H1 (cell line): Measurements from ENCODE around the gene CD164L2.

Experiments used
- CBX5 ChIP-seq: fragments of 300-800, 300-1000 bp; sonication (generic); IDR thresholded peaks from 2 replicates; pipeline ENCODE4 v1.7.1; 2016; ENCODE audit warnings: antibody characterized with exemption, low read length, low read depth
- FOSL1 ChIP-seq: IDR thresholded peaks from 2 replicates; pipeline ENCODE4 v1.6.1; 2011; ENCODE audit warnings: mild to moderate bottlenecking, low read depth, low read length, moderate library complexity; ENCODE audit not compliant: insufficient read depth
- KDM1A ChIP-seq: fragments of 200-600, 300-600 bp; sonication (generic); IDR thresholded peaks from 2 replicates; pipeline ENCODE4 v1.7.1; 2016; ENCODE audit warnings: mild to moderate bottlenecking, low read length, borderline replicate concordance
- NRF1 ChIP-seq: IDR thresholded peaks from 2 replicates; pipeline ENCODE4 v1.6.1; 2011; ENCODE audit warnings: mild to moderate bottlenecking, low read depth, low read length, improper control_type of control experiment
- RBBP5 ChIP-seq: IDR thresholded peaks from 2 replicates; pipeline ENCODE4 v1.7.1; 2012; ENCODE audit warnings: low read depth, mild to moderate bottlenecking, inconsistent platforms, low read length, moderate library complexity, borderline replicate concordance
- SP1 ChIP-seq: IDR thresholded peaks from 2 replicates; pipeline ENCODE4 v1.6.1; 2011; ENCODE audit warnings: low read depth, low read length
- TF ChIP-seq, protein P1 (sequence below), 3 experiments: IDR thresholded peaks; 1 replicate in 2 of 3; 2 replicates in 1 of 3; pipeline versions ENCODE4 v1.5.1 to v1.6.1; 2011; ENCODE audit warnings: low read length in 3 of 3, mild to moderate bottlenecking in 3 of 3, inconsistent platforms in 2 of 3, low read depth in 1 of 3, moderate library complexity in 1 of 3; ENCODE audit not compliant: insufficient read depth in 1 of 3; ENCODE audit errors: control extremely low read depth in 1 of 3
- TF ChIP-seq, protein P2 (sequence below): IDR thresholded peaks from 2 replicates; pipeline ENCODE4 v1.6.1; 2012; ENCODE audit warnings: low read length, inconsistent platforms

- no peak for TF ChIP-seq CBX5
- TF ChIP-seq, protein P1, sequence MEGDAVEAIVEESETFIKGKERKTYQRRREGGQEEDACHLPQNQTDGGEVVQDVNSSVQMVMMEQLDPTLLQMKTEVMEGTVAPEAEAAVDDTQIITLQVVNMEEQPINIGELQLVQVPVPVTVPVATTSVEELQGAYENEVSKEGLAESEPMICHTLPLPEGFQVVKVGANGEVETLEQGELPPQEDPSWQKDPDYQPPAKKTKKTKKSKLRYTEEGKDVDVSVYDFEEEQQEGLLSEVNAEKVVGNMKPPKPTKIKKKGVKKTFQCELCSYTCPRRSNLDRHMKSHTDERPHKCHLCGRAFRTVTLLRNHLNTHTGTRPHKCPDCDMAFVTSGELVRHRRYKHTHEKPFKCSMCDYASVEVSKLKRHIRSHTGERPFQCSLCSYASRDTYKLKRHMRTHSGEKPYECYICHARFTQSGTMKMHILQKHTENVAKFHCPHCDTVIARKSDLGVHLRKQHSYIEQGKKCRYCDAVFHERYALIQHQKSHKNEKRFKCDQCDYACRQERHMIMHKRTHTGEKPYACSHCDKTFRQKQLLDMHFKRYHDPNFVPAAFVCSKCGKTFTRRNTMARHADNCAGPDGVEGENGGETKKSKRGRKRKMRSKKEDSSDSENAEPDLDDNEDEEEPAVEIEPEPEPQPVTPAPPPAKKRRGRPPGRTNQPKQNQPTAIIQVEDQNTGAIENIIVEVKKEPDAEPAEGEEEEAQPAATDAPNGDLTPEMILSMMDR (IDR thresholded peaks at IDR 0.05; ENCODE audit: control extremely low read depth in 1 of 3, insufficient read depth in 1 of 3, low read depth in 1 of 3, low read length in 3 of 3) = no peak
- no peak for TF ChIP-seq NRF1
- TF ChIP-seq KDM1A = no peak
- TF ChIP-seq FOSL1 = no peak
- no peak for TF ChIP-seq SP1
- TF ChIP-seq RBBP5 = no peak
- TF ChIP-seq, protein P2, sequence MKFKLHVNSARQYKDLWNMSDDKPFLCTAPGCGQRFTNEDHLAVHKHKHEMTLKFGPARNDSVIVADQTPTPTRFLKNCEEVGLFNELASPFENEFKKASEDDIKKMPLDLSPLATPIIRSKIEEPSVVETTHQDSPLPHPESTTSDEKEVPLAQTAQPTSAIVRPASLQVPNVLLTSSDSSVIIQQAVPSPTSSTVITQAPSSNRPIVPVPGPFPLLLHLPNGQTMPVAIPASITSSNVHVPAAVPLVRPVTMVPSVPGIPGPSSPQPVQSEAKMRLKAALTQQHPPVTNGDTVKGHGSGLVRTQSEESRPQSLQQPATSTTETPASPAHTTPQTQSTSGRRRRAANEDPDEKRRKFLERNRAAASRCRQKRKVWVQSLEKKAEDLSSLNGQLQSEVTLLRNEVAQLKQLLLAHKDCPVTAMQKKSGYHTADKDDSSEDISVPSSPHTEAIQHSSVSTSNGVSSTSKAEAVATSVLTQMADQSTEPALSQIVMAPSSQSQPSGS = no peak
Observed at GRCh38 chr1:27346991-27347624, 36.0 kb downstream of the CD164L2 start.
